ENCODE data around the gene CHN1.
A peak's percentile ranks its signal among the peaks of the same experiment; 100 is the strongest.

CHN1 gene

DNA sequence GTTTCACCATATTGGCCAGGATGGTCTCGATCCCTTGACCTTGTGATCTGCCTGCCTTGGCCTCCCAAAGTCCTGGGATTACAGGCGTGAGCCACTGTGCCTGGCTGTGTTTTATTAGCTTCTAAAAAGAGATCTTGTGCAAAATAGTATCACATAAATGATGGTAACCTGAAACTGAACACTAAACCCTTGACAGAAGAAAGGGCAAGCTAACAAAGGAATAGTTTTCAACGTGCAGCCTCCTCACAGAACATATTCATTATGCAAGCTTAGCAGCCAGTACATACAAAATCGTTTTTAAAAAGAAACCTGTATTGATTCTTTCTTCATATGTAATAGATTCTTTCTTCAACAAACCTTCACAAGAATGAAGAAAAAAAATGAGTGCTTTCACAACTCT is 20.6 kb downstream of the CHN1 start:
- Mint-ChIP-seq H3K4me1 (peaks cover 9% of the 10 kb centered on the region), H3K27ac (peak overlapping the region in 2 of 3 experiments; percentile 2 to 69), H3K4me3 (no peak overlapping the region), H3K27me3 (ENCODE audit: low read depth) (no peaks in the 10 kb centered on the region), H3K9me3 (no peaks in the 10 kb centered on the region), H3K36me3 (ENCODE audit: low read depth) (no peaks in the 10 kb centered on the region)
- TF ChIP-seq, protein P1, sequence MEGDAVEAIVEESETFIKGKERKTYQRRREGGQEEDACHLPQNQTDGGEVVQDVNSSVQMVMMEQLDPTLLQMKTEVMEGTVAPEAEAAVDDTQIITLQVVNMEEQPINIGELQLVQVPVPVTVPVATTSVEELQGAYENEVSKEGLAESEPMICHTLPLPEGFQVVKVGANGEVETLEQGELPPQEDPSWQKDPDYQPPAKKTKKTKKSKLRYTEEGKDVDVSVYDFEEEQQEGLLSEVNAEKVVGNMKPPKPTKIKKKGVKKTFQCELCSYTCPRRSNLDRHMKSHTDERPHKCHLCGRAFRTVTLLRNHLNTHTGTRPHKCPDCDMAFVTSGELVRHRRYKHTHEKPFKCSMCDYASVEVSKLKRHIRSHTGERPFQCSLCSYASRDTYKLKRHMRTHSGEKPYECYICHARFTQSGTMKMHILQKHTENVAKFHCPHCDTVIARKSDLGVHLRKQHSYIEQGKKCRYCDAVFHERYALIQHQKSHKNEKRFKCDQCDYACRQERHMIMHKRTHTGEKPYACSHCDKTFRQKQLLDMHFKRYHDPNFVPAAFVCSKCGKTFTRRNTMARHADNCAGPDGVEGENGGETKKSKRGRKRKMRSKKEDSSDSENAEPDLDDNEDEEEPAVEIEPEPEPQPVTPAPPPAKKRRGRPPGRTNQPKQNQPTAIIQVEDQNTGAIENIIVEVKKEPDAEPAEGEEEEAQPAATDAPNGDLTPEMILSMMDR (IDR thresholded peaks at IDR 0.05; ENCODE audit: unreplicated experiment in 3 of 3): no peak

DNA sequence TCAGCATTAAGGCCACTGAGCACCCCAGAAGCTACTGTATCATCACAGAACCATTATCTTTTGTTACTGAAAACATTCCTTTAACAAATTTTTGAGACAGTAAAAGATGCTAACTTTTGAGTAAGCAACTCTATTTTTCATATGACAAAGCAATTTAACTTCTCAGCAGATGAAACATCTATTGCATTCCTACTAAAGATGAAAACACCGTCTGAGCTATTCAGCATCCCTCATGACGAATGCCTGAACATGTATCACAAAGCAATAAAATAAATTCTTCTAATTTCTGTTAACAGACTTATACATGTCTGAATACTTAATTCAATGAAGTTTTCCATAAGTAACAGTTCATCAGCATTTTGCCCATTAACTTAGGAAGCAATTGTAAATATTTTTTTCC is 23.9 kb downstream of the CHN1 start:
- H3K36me3 Mint-ChIP-seq (ENCODE audit: low read depth): no peaks in the 10 kb centered on the region
- TF ChIP-seq, protein P1 (IDR thresholded peaks at IDR 0.05; ENCODE audit: unreplicated experiment in 3 of 3): no peak
- no peak overlapping the region for H3K27ac Mint-ChIP-seq
- no peaks in the 10 kb centered on the region for H3K27me3 Mint-ChIP-seq (ENCODE audit: low read depth)
- no peak overlapping the region for H3K4me3 Mint-ChIP-seq
- H3K4me1 Mint-ChIP-seq: peaks cover 9% of the 10 kb centered on the region
- H3K9me3 Mint-ChIP-seq: no peaks in the 10 kb centered on the region

DNA sequence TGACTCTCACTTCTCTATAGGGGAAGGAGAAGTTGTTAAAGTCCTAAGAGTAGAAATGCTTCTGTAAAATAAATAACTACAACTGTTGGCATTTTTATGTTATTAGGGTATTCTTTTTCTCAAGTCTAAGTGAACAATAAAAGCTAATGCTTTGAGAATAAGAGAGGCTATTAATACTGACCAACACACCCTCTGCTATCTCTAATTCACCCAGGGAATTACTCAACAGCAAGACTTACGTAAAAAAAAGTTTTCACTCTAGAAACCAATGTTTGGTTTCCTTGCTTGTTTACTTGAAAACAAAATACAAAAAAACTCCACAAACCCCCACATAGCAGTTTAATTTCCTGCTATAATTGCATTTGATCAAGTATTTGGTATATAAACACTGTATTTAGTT is 25.2 kb downstream of the CHN1 start:
- Mint-ChIP-seq H3K36me3 (ENCODE audit: low read depth) (no peaks in the 10 kb centered on the region), H3K4me1 (peaks cover 7% of the 10 kb centered on the region), H3K27ac (no peak overlapping the region), H3K27me3 (ENCODE audit: low read depth) (no peaks in the 10 kb centered on the region), H3K4me3 (no peak overlapping the region), H3K9me3 (no peaks in the 10 kb centered on the region)
- TF ChIP-seq, protein P1 (IDR thresholded peaks at IDR 0.05; ENCODE audit: unreplicated experiment in 3 of 3): no peak

DNA sequence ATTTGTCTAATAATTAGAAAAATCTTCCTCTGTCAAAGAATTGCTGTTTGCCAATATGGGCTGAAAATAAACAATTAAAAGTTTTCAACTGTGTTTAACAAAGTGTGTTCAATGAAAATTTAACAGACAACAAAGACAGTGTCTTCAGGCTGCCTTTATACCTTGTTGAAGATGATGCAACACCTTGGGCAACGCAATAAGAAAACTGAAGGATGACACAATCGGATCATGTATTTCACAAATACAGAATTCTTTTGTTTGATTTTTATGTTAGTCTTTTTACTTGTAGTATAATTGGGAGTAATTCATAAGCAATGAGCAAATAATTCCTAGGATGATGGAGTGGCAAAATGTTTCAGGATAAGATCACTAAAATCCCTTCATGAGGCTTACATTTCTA is 27.8 kb downstream of the CHN1 start:
- Mint-ChIP-seq H3K36me3 (ENCODE audit: low read depth) (no peaks in the 10 kb centered on the region), H3K4me3 (no peak overlapping the region), H3K9me3 (no peaks in the 10 kb centered on the region), H3K27me3 (ENCODE audit: low read depth) (no peaks in the 10 kb centered on the region), H3K27ac (no peak overlapping the region), H3K4me1 (peaks cover 8% of the 10 kb centered on the region)
- TF ChIP-seq, protein P1 (IDR thresholded peaks at IDR 0.05; ENCODE audit: unreplicated experiment in 3 of 3): no peak

DNA sequence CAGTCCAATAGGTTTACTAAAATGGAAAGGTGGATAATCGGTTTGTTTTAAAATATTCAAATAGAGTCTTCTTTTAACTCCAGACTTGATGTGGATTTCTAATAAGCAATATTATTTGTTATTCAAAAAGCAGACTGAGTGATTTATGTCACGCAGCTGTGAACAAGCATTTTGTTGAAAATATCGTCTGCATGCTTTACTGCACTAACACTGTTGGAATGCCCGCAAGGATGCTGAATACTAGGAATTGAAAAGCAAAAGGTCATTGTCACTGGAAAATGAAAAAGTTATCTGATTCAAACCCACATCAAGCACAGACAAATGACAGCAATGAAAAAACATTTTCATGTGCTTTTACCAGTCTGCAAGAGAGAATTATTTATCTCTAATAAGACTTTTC is 31.1 kb downstream of the CHN1 start:
- Mint-ChIP-seq H3K27me3 (ENCODE audit: low read depth) (no peaks in the 10 kb centered on the region), H3K36me3 (ENCODE audit: low read depth) (peaks cover 5% of the 10 kb centered on the region), H3K9me3 (peaks cover 4% of the 10 kb centered on the region), H3K4me3 (no peak overlapping the region), H3K4me1 (peaks cover 16% of the 10 kb centered on the region), H3K27ac (no peak overlapping the region)
- TF ChIP-seq, protein P1 (IDR thresholded peaks at IDR 0.05; ENCODE audit: unreplicated experiment in 3 of 3): no peak

DNA sequence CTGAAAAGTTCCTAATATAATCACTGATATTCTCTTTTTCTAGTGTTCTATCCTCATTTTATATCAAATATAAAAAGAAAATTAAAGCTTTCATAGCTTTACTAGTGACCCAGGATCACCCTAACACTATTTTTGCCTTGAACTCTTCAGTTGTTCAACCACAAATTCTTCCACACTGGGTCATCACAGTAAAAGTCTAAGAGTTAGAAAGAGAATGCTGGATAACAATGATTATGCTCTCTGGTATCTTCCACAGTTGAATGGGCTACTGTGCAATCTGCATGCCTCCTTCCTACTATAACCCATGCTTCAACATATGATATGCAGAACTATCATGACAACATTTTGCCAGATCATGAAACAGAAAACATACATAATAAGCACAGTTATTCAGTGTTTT is 32.3 kb downstream of the CHN1 start:
- no peak overlapping the region for H3K27ac Mint-ChIP-seq
- TF ChIP-seq, protein P1 (IDR thresholded peaks at IDR 0.05; ENCODE audit: unreplicated experiment in 3 of 3): no peak
- H3K36me3 Mint-ChIP-seq (ENCODE audit: low read depth): peaks cover 5% of the 10 kb centered on the region
- peaks cover 28% of the 10 kb centered on the region for H3K4me1 Mint-ChIP-seq
- H3K4me3 Mint-ChIP-seq: no peak overlapping the region
- H3K9me3 Mint-ChIP-seq: peaks cover 4% of the 10 kb centered on the region
- H3K27me3 Mint-ChIP-seq (ENCODE audit: low read depth): no peaks in the 10 kb centered on the region
